NCI-H2107 (cell line): Measurements from ENCODE around the gene GEMIN4.
"Not testable (repeated sequence)": the region's sequence is repeated elsewhere in the genome, so short reads cannot be mapped to it uniquely, and the experiment has no call there.

Source experiments
- DNase-seq: peaks from one replicate; lab custom pipeline; 2025; lab: John Stamatoyannopoulos, UW

Gene GEMIN4

GRCh38 chr17:700504-701094, 51.5 kb downstream of the GEMIN4 start:
- DNase-seq, result no peak

- no peak for DNase-seq
Measured at GRCh38 chr17:699345-699744, 52.7 kb downstream of the GEMIN4 start.

GRCh38 chr17:698096-698495, 54.0 kb downstream of the GEMIN4 start:
- DNase-seq, result not testable (repeated sequence)

GRCh38 chr17:697682-698081, 54.4 kb downstream of the GEMIN4 start:
- no peak for DNase-seq

GRCh38 chr17:696369-696768, 55.7 kb downstream of the GEMIN4 start:
- no peak for DNase-seq
